HG03039 (cell line): Measurements from ENCODE around the gene GLIPR2.
A peak's percentile ranks its signal among the peaks of the same experiment; 100 is the strongest.
"Not testable (repeated sequence)": the region's sequence is repeated elsewhere in the genome, so short reads cannot be mapped to it uniquely, and the experiment has no call there.

Source experiments
- ATAC-seq: cut with Tn5 transposase; IDR thresholded peaks from one replicate; pipeline ENCODE4 v1.9.1; 2021; ENCODE audit warnings: mild to moderate bottlenecking, moderate library complexity; ENCODE audit not compliant: unreplicated experiment

Gene GLIPR2

DNA sequence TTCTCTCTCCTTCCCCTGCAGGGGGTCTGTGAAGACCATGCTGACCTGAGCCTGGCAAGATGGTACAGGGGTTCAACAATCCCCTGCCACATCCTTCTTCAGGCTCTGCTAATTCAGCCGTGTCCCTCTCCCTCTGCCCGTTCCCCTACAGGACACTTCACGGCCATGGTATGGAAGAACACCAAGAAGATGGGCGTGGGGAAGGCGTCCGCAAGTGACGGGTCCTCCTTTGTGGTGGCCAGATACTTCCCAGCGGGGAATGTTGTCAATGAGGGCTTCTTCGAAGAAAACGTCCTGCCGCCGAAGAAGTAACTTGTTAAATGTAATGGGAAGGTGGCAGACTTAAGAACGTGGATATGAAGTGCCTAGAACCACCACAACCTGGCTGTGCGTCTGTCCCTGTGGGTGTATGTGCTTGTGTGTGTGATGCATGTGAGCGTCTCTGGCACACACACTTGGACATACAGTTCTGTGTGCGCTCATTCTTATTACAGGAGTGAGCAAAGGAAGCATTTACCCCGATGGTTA, 25.7 kb downstream of the GLIPR2 start:
- no peak for ATAC-seq

DNA sequence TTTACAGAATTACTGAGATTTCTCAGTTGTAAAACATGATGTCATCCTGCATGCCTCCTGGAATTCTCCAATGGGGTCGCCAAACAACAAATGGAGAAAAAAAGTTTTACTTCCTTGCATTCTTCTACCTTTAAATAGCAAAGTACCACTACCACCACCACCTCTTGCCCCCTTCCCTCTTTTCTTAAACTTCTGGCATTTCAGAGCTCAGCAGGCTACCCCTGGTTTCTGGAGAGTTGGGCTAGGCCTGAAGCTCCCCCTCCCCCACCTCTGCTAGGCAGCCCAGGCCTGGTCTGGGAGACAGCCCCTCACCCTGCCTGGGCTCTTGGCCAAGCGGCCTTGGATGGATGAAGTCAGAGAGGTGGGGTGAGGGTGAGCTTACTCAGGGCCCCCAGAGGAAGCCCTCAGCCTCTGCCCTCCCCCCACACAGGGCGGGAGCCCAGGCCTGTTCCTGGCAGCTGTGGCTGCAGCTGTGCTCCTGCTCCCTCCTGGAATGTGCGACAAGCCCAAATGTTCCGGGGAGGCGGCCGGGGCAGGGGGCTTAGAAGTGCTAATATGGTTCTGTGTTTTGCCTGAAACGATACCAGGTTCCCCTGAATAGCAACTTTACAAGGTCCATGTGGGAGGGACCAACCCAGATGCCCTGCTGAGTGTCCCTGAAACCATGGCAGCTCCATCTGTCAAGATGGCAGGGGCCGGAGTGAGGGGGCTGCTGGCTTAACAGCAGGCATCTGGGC, 26.7 kb downstream of the GLIPR2 start:
- ATAC-seq = no peak

DNA sequence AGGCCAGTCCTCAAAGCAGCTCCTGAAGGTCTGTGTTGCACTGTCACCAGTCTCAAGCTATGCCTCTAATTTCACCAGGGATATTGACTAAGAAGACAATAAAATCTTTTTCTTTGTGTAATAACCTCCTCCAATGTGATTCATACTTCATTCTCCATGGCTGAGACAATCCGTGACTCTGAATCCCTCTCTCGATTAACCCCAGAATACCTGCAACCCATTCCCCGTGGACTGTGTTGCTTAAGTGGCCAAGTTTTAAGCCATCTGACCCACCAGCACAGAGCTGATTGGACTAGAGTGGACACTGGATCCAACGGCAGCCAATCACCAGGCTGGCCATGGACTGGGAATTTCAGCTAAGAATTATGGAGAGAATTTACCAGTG, 27.2 kb downstream of the GLIPR2 start:
- no peak for ATAC-seq

DNA sequence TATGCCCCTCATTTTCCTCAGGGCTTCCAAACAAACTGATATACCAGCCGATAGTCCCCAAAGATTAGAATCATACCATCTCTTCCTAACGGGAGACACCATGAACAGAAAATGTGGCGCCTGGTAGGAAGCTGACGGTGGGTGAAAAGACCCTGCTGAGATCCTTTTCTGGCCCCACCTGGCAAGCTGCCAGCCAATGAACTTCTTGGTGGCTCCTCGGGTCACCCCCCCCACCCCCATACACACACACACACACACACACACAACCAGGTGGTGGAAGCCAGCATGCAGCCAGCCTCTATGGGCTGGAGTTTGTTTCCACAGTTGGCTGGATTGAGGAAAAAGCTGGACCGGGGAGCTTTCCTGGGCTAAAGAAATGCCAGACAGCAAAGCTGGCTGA, 27.8 kb downstream of the GLIPR2 start:
- no peak for ATAC-seq

DNA sequence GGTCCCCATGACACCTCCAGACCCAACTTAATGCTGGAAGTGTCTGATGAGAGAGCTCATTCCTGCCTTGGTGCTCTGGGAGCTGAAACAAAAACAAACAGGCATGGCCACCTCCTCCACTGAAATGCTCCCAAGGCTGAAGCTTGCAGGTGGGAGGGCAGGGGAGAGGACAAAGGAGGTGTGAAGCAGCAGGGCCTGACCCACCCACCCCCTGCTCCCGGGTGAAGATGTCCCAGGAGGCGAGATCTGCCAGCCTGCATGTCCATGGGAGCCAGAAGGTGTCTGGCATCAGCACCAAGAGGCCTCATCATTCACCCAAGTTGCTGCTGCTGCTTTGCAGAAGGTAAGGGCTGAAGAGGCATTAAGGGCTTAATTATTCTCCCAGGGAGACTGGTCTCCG, 28.5 kb downstream of the GLIPR2 start:
- no peak for ATAC-seq

DNA sequence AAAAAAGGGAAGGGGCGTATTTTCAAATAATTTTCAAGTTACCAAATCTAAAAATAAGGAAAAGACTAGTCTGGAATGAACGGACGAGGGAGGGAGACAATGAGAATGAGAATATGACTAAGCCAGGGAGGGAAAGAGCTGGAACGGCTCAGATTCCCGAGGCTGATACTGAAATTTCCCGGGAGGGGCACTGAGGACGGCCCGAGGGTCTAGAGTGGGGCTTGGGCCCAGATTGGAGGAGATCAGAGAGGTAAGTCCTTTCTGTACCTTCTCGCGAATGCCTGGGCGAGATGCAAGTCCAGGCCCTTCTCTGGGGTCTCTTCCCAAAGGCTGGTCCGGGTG, 29.3 kb downstream of the GLIPR2 start:
- no peak for ATAC-seq

DNA sequence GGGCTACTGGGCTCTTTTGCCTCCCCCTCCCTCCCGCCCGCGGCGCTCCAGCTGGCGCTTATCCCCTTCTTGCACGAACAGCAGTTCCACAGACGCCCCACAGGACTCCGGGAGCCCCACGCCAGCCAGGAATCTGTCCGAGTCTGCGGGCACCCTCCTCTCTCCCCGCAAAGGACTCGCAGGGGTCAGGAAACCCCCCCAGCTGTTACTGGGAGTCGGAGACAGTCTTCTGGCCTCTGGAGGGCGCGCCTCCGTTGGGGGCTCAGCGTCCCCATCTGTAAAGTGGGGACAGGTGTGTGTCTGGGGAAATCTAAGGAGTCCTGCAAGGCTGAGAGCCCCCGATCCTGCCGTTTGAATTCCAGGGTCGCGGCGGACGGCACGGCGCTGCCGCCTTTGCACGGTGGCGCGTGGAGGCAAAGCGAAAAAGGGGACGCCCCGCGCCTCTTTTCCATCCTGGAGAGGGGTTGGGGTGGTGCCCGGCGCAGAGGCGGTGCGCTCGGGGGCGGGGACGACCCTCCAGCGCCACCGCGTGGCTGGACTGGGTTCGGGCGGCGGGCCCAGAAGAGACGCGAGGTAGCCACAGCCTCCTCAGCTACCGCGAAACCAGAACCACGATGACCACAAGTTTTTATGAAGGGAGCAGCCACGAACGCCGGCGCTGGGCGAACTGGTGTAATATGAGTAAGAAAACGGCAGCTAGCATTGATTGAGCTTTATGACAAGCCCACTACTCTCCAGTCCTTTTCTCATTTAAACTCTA, 29.8 kb downstream of the GLIPR2 start:
- ATAC-seq = no peak

DNA sequence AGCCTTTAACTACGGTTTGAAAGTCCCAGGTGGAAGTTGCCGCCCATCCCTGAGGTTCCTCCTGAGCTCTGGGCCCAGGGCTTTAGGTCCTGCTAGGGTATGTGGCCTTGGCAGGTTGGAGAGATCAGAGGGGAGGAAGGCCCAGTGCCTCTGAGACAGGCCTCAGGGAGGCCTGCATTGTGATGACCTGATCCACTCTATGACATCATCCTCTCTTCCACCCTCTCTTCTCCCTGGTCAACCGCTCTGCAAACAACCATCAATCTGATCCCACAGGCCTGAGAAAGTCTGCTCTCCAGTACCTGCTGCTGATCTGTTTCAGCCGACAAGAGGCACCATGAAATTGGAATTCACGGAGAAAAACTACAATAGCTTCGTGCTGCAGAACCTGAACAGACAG, 32.6 kb downstream of the GLIPR2 start, which contains the start of gene CCIN:
Gene CCIN, plus strand, starts transcription at position 223 of the 400 bp plus-strand sequence. Its CDS starts 115 bp downstream, at position 338.
- ATAC-seq = no peak

DNA sequence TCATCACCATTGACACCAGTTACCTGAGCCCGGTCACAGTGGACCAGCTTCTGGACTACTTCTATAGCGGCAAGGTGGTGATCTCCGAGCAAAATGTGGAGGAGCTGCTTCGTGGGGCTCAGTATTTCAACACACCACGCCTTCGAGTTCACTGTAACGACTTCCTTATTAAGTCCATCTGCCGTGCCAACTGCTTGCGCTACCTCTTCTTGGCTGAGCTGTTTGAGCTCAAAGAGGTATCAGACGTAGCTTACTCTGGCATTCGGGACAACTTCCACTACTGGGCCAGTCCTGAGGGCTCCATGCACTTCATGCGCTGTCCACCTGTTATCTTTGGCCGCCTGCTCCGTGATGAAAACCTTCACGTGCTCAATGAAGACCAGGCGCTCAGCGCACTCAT, 33.2 kb downstream of the GLIPR2 start:
- ATAC-seq = no peak

DNA sequence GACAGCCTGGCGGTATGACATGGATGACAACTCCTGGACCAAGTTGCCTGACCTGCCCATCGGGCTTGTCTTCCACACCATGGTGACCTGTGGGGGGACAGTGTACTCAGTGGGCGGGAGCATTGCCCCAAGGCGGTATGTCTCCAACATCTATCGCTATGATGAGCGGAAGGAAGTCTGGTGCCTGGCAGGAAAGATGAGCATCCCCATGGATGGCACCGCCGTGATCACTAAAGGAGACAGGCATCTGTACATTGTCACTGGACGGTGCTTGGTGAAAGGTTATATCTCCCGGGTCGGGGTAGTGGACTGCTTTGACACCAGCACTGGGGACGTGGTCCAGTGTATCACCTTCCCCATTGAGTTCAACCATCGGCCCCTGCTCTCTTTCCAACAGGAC, 34.0 kb downstream of the GLIPR2 start:
- ATAC-seq = no peak

DNA sequence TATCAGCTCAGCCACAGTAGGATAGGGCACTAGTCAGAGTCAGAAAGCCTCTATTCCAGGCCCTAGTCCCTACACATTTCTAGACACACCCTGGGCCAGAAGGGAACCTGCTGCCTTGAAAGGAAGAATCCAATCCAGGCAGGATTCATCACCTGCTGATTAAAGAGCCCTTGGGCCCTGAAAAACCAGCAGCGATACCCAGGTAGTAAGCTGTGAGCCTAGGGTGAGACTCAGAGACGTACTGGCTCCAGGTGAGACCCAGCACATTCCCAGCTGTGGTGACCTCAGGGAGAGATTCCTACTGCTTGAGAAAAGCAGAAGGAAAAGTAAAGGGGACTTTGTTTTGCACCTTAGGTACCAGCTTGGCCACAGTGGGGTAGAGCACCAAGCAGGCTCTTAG, 37.3 kb downstream of the GLIPR2 start:
- no peak for ATAC-seq

DNA sequence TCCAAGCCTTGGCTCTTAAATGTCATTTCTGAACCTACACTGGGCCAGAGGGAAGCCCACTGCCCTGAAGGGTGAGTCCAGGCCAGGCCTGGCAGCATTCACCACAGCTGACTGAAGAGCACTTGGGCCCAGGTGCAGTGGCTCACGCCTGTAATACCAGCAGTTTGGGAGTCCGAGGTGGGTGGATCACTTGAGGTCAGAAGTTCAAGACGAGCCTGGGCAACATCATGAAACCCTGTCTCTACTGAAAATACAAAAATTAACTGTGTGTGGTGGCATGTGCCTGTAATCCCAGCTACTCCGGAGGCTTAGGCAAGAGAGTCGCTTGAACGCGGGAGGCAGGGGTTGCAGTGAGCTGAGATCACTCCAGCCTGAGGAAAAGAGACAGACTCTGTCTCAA, 37.7 kb downstream of the GLIPR2 start:
- no peak for ATAC-seq

DNA sequence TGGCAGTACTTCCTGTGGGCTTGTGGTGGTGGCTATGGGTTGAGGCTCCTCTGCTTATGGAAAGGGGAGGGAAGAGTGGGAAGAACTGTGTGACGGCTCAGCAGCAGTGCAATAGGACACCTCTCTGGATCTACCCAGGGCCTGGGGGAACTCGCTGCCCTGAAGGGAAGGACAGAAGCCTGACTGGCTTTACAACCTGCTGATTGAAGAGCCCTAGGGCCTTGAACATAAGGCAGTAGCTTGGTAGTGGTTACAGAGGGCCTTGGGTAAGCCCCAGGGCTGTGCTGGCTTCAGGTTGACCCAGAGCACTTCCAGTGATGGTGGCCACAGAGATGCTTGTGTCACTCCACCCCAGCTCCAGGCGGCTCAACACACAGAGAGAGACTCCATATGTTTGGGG, 38.2 kb downstream of the GLIPR2 start:
- ATAC-seq = no peak

DNA sequence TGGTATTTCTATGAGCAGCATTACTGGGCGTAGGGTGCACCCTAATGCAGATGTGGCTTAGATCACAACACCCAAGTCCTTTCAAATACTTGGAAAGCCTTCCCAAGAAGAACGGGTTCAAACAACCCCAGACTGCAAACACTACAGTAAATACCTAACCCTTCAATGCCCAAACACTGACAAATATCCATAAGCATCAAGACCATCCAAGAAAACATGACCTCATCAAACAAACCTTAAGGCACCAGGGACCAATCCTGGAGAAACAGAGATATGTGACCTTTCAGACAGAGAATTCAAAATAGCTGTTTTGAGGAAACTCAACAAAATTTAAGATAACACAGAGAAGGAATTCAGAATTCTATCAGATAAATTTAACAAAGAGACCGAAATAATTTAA, 38.7 kb downstream of the GLIPR2 start:
- not testable (repeated sequence) for ATAC-seq

DNA sequence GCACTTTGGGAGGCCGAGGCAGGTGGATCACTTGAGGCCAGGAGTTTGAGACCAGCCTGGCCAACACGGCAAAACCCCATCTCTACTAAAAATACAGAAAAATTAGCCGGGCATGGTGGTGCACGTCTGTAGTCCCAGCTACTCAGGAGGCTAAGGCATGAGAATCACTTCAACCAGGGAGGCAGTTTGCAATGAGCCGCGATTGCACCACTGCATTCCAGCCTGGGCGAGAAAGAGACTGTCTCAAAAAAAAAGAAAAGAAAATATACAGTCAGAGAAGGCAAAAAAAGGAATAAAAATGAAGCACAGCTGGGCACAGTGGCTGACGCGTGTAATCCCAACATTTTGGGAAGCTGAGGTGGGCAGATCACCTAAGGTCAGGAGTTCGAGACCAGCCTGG, 40.0 kb downstream of the GLIPR2 start:
- not testable (repeated sequence) for ATAC-seq

DNA sequence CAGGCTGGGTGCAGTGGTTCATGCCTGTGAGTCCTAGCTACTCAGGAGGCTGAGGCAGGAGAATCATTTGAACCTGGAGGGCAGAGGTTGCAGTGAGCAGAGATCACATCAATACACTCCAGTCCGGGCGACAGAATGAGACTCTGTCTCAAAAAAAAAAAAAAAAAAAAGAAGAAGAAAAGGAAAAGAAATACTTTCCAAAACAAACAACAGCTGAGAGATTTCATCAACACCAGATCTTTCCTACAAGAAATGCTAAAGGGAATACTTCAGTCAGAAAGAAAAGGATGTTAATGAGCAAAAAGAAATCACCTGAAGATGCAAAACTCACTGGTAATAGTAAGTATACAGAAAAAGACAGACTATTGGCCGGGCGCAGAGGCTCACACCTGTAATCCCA, 41.0 kb downstream of the GLIPR2 start:
- no peak for ATAC-seq

DNA sequence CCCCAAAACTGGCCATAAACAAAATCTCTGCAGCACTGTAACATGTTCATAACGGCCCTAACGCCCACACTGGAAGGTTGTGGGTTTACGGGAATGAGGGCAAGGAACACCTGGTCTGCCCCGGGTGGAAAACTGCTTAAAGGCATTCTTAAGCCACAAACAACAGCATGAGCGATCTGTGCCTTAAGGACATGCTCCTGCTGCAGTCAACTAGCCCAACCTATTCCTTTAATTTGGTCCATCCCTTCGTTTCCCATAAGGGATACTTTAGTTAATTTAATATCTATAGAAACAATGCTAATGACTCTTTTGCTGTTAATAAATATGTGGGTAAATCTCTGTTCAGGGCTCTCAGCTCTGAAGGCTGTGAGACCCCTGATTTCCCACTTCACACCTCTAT, 43.7 kb downstream of the GLIPR2 start:
- not testable (repeated sequence) for ATAC-seq

DNA sequence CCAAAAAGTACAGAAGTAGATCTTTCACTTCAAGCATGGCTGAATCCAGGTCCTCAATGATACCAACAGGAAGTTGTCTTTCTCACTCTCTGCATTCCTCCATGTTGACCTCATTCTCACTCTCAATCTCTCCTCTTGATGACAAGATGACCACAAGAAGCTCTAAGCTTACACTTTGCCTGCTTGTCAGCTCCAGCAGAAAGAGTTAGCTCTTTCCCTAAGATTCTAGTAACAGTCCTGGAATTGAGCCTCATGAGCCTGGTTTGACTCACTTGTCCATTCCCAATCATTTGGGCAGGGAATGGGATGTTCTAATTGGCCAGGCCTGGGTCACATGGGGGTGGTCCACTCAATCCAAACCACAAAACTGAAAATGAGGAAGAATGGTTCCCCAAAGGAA, 50.9 kb downstream of the GLIPR2 start:
- ATAC-seq = no peak

DNA sequence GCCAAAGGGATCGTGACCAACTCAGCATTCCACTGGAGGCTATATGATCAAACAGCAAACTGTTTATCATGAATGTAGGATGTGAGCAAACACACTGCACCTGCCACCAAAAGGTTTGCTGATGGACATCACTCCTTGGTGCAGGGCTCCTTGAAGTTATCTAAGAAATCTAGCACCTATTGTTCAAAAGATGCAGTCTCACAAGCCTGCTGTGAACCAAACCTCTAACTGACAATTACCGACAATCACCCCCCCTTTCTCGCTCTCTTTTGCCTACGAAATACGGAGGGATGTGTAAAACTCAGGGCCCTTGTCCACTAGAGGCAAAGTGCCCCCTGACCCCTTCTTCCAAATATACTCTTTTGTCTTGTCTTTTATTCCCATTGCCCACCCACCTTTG, 51.7 kb downstream of the GLIPR2 start:
- ATAC-seq = no peak

DNA sequence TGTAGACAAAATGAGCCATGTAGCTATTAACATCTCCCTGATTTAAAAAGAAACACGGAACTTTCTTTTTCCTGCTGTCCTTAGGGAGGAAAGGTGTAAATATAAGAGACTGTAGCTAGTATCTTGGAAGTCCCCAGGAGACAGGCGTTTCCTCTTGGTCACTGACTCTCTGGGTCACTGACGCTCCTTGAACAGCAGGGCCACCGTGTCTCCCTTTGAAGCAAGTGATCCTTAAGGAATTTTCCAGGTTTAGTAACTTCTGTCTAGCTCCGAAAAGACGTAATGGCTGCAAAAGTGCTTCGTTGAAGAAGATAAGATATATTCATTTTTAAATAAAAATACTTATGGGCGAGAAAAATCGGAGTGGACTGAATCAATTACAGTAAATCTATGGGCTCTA, 53.4 kb downstream of the GLIPR2 start:
- no peak for ATAC-seq

DNA sequence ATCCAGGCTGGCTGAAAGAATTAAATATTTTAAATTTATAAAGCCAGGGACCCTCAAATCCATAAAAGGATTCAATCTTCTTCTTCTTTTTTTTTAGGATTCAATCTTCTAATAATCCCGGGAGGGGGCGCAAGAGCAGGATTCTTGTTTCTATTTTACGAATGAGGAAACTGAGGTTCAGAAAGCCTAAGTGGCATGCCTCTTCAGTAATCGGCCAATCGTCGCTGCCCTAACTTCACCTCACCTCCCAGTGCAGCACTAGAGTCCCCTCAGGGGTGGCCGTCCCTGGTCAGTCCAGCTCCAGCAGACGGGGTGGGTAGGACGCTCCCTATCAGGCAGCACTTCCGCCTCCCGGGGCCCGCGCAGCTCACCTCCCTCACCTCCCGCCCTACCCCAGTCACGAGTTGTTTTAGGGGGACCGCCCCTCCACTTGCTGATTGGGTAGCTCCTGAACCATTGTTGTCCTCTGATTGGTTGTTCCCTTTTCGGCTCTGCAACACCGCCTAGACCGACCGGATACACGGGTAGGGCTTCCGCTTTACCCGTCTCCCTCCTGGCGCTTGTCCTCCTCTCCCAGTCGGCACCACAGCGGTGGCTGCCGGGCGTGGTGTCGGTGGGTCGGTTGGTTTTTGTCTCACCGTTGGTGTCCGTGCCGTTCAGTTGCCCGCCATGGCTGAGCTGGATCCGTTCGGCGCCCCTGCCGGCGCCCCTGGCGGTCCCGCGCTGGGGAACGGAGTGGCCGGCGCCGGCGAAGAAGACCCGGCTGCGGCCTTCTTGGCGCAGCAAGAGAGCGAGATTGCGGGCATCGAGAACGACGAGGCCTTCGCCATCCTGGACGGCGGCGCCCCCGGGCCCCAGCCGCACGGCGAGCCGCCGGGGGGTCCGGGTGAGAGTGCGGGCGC, 54.1 kb downstream of the GLIPR2 start, which contains the start of gene CLTA:
Gene CLTA, plus strand, starts transcription at position 534 of the 902 bp plus-strand sequence. Its CDS starts 136 bp downstream, at position 670.
- peak; percentile 97 for ATAC-seq
